COR-L47 (cell line): Measurements from ENCODE around the gene LYPD3.

Experiments
- DNase-seq: peaks from one replicate; lab custom pipeline; 2025; lab: John Stamatoyannopoulos, UW

The LYPD3 gene

DNA sequence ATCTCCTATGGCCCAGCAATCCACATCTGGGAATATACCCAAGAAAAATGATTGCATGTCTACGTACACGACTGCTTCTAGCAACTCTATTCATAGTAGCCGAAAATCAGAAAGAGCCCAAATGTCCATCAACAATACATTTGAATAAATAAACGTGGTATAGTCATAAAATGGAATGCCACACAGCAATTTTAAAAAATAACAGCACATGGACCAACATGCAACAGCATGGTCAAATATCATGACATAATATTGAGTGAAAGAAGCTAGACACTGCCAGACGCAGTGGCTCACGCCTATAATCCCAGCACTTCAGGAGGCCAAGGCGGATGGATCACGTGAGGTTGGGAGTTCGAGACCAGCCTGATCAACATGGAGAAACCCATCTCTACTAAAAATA, 34.4 kb downstream of the LYPD3 start:
- no peak for DNase-seq

DNA sequence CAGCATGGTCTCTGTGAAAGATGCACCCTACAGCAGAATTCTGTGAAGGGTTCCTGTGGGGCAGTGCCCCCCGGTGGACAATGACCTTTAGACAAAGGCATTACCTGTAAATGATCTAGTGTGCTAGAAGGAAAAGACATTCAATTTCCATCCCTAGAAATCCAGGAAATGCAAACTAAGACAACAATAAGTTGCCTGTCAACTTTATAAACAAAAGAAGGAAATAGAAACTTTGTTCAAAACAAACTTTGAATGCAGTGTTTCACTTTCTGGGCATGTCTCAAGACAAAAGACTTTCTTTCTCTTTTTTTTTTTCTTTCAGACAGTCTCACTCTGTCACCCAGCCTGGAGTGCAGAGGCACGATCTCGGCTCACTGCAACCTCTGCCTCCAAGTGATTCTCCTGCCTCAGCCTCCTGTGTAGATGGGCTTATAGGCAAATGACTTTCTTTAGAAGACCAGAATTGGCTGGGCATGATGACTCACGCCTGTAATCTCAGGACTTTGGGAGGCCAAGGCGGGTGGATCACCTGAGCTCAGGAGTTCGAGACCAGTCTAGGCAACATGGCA, 35.2 kb downstream of the LYPD3 start:
- no peak for DNase-seq

DNA sequence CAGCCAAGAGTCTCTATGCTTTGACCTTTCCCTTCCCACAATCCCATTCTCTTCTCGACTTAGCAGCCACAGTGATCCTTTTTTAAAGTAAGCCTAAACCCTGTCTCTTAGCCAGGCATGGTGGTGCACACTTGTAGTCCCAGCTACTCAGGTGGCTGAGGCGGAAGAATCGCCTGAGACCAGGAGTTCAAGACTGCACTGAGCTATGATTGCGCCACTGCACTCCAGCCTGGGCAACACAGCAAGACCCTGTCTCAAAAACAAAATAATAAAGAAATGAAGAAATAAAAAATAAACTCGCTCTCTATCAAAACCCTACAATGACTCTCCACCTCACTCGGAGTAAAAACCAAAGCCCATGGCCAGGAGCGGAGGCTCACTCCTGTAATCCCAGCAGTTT, 36.0 kb downstream of the LYPD3 start:
- no peak for DNase-seq

DNA sequence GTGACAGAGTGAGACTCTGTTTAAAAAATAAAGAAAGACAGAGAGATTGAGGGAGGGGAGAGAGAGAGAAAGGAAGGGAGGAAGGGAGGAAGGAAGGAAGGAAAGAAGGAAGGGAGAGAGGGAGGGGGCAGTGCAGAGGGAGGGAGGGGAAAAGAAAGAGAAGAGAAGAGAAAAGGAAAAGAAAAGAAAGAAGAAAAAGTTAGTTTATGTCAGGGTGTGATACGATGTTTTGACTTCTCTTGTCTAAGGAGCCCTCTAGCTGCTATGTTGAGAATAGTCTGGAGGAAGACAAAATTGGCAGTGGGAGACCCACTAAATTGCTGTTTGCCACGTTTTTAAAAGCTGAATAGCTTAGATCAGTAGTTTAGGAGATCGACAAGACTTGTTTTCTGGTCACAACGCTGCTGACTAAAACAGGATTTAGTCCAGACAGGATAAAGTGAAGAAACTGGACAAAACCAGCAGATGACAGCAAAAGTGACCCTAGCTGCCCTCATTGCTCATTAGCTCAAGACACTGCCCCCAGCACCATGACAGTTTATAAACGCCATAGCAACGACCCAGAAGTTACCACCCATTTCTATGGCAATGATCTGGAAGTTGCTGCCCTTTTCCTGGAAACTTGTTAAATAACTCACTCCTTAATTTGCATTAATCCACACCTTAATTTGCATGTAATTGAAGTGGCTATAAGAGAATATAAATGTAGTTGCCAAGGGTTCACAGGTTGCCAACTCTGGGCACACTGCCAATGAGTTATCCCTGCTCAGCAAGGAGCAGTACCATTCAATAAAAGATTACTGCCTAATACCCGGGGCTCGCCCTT, 39.6 kb downstream of the LYPD3 start:
- DNase-seq: peak; percentile 73

DNA sequence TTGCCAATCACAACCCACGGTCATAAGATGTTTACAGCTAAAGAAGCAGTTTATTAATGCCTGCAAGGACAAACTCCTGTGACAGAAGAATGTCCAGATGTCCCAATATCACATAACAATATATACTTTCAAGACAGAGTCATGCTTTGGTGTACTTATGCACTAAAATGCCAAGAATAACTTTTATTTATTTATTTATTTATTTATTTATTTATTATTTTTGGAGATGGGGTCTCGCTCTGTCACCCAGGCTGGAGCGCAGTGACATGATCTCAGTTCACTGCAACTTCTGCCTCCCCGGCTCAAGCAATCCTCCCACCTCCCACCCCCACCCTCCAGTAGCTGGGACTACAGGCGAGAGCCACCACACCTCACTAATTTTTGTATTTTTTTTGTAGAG, 41.6 kb downstream of the LYPD3 start:
- no peak for DNase-seq

DNA sequence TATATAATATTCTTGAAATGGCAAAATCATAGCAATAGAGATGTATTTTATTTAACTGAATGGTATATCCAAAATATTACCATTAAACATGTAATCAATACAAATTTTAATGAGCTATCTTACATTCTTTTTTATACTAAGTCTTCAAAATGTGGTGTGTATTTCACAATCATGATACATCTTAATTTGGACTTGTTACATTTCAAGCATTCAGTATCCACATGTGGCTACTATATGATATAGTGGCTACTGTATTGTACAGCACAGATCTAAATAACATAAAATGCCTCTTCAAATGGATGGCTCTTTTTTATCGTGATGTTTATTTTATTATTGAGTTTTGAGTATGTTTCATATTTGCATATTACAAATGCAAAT, 42.7 kb downstream of the LYPD3 start:
- DNase-seq: no peak

DNA sequence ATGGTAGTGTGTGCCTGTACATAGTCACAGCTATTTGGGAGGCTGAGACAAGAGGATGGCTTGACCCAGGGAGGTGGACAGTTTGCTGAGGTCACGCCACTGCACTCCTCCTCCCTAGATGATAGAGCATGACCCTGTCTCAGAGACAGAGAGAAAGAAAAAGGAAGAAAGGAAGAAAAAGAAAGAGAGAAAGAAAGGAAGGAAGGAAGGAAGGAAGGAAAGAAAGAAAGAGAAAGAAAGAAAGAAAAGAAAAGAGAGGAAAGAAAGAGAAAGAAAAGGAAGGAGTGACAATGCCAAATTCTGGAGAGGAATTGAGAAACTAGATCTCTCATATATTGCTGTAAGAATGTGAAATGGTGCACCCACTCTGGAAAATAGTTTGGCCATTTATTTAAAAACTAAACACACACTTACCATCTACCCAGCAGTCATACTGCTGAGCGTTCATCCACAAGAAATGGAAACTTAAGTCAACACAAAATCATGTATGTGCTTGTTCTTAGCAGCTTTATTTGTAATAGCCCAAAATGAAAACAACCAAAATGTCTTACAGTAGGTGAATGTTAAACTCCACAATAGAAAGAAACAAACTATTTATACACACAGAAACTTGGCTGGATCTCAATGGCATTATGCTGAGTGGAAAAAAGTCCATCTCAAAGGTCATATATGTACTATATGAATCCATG, 43.3 kb downstream of the LYPD3 start:
- DNase-seq: no peak

DNA sequence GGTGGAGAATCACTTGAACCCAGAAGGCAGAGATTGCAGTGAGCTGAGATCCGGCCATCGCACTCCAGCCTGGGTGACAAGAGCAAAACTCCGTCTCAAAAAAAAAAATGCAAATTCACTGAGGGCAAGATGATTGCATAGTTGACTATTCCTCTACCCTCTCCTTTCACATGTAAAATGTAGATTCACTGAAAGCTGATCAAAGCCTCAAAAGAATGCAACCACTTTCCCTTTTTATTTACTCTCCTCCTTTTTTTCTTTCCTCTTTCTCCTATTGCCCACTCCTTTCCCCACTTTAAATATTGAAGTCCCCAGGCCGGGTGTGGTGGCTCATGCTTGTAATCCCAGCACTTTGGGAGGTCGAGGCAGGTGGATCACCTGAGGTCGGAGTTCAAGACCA, 44.5 kb downstream of the LYPD3 start:
- no peak for DNase-seq

DNA sequence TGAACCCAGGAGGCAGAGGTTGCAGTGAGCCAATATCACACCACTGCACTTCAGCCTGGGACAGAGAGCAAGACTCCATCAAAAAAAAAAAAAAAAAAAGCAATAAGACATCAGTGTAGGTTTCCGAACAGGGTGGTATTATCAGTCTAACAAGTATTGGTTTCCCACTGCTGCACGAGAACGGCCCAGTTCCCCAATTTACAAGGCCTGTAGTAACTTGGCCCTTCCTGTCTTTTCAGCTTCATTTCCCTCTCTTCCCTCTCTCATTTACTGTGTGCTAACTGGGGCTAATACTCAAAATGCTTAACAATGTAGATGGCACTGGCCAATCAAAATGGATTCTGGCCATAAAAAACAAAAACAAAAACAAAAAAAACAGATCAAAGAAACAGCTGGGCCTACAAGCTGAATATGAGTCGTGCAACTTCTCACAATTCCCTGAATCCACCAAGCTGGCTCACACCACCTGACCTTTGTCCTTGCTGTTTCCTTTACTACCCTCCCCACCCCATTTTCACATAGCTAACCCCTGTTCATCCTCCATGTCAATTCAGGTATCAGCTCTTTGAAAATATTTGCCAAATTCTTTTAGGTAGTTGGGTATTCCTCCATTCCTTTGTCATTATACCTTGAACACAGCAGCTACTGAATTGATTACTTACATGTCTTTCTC, 48.3 kb downstream of the LYPD3 start:
- no peak for DNase-seq

DNA sequence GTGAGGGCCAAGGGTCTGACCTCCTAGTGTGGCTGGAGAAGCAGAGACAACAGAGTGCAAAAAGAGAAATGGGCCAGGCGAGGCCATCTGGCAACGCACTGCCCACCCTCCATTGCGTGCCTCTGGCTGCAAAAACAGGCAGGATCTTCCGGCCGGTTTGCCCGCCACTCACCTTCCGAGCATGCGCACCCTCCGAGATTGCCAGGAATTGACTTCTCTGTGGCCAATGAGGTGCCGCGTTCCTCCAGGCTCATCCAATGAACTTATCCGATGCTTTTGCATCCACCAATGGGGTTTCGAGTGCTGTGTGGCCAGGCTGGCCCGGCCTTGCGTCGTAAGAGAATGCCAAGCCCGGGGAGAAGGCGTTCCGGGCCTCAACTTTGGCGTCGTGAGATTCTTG, 50.9 kb downstream of the LYPD3 start, which contains the start of gene TEX101:
Gene TEX101 (plus strand): TSS at position 337 of the 400 bp plus-strand sequence. CDS start 1,030 bp downstream, outside the sequence.
- no peak for DNase-seq

DNA sequence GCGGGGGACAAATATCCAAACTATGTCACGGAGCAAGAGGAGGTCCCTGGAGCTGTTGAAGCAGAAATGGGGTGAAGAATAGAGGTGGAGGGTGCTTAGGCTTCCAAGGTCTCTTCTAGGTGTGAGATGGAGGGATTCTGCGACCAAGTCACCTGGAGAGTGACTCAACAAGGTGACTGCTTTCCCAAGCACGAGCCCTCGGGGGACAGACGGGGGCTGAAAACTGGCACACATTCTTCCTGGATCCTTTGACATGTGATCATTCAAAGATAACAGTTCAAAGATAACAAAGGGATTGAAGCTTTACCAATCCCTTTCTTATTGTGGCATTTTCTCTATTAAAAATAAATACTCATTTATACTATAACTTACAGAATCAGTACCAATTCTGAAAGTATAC, 53.0 kb downstream of the LYPD3 start:
- no peak for DNase-seq
